ENCODE results near the gene UST.
"Not testable (repeated sequence)": the region's sequence is repeated elsewhere in the genome, so short reads cannot be mapped to it uniquely, and the experiment has no call there.

UST gene

GRCh38 chr6:149098700-149099276 lies 352.0 kb downstream of the UST start:
- no peak for DNase-seq

- no peak for DNase-seq
These were observed 355.5 kb downstream of the UST start for GRCh38 chr6:149102324-149102723.

GRCh38 chr6:149103950-149104349 lies 357.1 kb downstream of the UST start:
- DNase-seq, result not testable (repeated sequence)

GRCh38 chr6:149107520-149107919 lies 360.7 kb downstream of the UST start:
- DNase-seq, result no peak

GRCh38 chr6:149108038-149108748 lies 361.4 kb downstream of the UST start:
- DNase-seq, result no peak

DNA sequence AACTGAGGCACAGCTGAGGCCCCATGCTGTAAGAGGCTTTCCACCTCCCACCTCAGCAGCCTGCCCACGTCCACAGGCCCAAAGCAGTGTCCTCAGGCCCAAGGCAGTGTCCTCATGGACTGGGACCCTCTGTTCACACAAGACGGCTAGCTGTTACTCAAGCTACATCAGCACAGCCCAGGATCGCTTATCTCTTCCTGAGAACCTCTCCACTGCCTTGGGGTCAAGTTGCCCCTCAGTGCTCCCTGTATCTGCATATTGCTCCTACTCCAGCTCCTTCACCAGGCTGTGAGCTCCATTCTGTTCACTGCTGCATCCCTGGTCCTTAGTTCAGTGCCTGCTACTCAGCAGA lies 361.9 kb downstream of the UST start:
- no peak for DNase-seq

GRCh38 chr6:149109397-149110070 lies 362.7 kb downstream of the UST start:
- DNase-seq, result no peak

DNA sequence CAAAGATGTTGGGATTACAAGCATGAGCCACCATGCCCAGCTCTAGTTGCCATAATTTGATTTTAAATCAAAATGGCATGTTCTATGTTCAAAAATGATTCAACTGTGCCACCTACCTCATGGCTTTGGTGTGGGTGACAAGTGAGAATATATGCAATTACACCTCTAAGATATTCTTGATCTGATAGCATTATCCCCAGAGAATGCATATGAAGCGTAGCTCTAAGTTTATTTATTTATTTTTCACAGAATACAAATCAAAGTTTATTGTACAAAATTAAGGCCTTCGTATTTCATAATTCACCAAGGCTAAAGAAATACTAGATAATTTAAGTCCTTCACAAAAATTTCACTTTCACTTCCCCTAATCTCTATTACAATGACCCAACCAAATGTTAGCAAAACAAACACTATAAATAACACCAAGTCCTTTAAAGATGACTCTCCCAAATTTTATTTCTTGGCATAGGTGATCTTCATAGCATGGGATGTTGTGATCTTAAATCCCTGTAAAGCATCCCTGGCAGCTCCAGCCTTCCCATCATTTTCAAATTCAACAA lies 364.8 kb downstream of the UST start:
- no peak for DNase-seq

DNA sequence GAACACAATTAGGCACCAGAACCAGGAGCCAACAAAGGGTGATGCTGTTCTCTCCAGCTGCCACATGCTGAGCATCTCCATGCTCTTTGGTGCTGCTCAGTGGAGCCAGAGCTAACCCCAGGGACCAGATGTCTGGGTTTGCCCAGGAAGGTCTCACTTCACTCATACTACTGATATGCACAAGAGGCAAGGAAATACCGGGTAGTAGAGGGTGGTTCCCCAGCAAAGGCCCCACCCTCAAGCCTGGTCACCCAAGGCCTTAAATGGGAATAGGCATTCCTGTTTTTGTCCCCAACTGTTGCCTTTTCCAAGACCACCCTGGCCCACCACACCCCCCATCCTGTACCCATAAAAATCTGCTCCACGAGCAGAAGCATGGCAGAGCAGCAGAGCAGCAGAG lies 366.1 kb downstream of the UST start:
- no peak for DNase-seq

DNA sequence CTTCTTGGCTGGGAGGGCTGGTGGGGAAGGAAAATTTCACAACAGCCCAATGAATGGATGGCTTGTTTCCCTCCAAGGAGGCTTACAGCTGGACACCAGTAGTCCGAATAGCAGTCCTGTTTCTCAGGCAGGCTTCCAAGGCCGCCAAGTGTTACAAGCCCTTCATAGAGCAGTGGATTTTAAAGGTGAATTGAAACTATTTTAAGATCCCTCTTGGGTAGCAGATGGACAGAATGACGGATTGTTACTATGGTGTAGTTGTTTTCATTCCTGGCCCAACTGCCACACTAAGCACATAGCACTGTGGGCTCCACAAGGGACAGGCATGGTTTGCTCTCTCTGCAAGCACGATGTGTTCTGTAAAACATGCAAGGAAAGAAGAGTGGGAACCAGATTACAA lies 367.3 kb downstream of the UST start:
- no peak for DNase-seq

DNA sequence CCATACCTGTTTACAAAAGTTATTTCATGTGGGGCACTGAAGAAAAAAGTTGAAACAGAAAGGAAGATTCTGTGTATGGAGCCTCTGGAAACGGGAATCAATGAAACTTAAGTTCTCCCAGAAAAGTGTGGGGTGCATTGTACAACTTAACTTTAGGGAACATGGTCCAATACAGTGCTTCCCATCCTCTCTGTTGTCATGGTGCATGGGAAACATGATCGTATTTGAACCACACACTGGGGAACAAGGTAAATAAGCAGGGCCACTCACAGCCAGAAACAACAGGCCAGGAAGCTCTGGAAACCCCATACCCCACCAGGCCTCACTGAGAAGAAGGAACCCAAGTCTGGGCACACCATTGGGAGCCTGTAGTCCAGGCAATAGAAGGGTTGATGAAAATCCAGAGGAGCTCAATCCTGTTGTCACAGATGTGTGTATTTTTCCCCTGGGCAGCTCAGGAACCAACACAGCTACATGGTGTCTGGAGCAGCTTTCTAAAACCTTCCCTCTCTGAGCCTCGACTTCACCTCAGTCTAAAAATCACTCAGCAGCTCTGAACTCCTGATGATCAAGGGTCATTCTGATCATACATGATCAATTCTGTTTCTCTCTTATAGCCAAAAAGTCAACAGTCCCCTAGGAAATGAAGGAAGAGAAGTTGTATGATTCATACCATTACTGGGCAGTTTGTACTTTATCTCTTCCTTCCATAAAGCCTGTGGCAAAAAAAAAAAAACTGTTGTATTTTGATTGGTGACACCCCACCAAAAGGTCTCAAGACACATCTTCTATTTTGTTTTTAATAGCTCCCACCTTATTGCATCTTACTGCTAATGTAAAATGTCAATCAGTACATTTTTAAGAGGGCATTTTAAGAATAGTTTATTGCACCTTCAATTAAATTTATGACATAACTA lies 372.2 kb downstream of the UST start:
- DNase-seq, result no peak

GRCh38 chr6:149122850-149123821 lies 376.3 kb downstream of the UST start:
- no peak for DNase-seq

- no peak for DNase-seq
These were observed 378.5 kb downstream of the UST start for GRCh38 chr6:149125309-149125708.

All from activated T-cell treated with anti-CD3 and anti-CD28 coated beads, Interleukin-2, amount 50 U/mL, for 48 hours (primary cell).